GM20431 (cell line): ENCODE results near the gene KLK4.

Experiments used
- in situ Hi-C: fragments of 300-500 bp; cut with MseI, MboI; formaldehyde crosslinking; loops from one replicate; pipeline ENCODE4 v1.15.0; 2020; ENCODE audit warnings: low sequenced_read_pairs; ENCODE audit not compliant: unreplicated experiment

KLK4 gene

DNA sequence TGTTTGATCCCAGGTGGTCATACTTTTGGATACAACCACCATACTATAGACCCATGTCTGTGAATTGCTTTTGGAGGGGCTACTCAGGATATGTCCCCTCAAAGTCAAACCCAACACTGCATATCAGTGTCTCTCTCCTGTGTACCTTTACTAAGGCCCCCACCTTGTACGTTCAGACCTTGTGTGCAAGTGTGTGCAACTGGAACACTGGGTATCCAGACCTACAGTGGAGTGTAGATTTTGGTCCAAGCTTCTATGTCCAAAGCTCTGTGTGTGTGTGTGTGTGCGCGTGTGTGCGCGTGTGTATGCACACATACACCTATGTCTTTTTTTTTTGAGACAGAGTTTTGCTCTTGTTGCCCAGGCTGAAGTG is 20.0 kb downstream of the KLK4 start:
- in situ Hi-C loops, result no loop called here

DNA sequence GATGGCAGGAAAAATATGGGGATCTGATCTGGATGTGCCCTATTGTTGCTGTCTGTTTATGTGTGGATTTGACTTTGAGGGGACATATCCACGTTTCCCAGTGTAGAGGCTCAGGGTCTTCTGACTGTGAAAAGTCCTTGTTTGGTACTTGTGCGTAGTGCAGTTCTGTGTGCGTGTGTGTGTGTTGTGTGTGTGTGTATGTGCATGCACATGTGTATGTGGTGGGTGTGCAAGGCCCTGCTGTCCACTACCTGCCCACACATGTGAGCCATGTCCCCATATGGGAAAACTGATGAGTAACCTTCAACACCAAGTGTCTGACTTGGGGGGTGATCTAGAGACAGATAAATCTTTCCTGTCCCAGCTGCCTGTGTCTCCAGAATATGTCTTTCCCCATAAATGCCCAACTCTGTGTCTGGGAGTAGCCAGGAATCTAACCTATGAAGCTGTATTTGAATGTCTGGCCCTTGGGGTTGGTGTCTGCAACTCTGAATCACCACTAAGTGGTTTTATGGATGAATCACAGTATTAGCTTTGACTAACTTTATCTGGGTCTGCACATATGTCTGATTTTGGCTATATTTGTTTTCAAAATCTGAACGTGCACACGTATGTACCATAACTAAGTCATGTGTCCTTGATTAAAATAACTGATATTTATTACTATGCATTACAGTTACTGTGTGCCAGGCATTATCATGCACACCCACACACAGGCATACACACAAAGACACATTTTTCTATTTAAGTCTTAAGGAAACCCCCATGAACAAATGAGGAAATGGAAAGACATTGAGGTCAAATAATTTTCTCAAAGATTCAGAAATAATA is 20.6 kb downstream of the KLK4 start:
- in situ Hi-C loops, result no loop called here

DNA sequence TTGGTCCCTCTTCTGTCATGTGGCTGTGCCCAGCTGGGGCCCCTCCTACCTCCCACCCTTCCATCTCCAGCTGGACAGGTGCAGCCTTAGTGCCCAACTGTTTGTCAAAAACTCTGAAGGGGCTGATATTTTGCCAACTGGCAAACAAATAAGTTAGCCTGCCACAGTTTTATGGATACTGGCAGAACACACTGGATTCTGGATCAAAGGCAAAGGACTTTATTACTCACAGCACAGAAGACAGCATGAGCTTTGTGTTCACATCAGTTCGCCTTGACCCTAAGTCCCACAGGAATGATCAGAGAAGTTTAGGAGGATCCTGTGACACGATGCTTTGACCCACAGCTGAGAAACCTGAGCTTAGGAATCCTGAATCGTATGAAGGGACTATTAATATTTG is 21.6 kb downstream of the KLK4 start:
- in situ Hi-C loops, result no loop called here

- in situ Hi-C loops, result no loop called here
Measured at GRCh38 chr19:50882188-50882587, 29.0 kb downstream of the KLK4 start.

GRCh38 chr19:50880241-50880640 is 31.0 kb downstream of the KLK4 start:
- in situ Hi-C loops, result no loop called here

GRCh38 chr19:50878851-50879250 is 32.3 kb downstream of the KLK4 start:
- in situ Hi-C loops, result no loop called here

- in situ Hi-C loops, result no loop called here
Measured at GRCh38 chr19:50877338-50877737, 33.9 kb downstream of the KLK4 start.

DNA sequence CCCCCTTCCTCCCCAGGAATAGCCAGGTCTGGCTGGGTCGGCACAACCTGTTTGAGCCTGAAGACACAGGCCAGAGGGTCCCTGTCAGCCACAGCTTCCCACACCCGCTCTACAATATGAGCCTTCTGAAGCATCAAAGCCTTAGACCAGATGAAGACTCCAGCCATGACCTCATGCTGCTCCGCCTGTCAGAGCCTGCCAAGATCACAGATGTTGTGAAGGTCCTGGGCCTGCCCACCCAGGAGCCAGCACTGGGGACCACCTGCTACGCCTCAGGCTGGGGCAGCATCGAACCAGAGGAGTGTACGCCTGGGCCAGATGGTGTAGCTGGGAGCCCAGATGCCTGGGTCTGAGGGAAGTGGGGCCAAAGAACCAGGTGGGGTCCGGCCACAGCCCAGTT is 34.7 kb downstream of the KLK4 start:
- in situ Hi-C loops, result no loop called here

- in situ Hi-C loops, result no loop called here
Measured at GRCh38 chr19:50875795-50876422, 35.3 kb downstream of the KLK4 start.

DNA sequence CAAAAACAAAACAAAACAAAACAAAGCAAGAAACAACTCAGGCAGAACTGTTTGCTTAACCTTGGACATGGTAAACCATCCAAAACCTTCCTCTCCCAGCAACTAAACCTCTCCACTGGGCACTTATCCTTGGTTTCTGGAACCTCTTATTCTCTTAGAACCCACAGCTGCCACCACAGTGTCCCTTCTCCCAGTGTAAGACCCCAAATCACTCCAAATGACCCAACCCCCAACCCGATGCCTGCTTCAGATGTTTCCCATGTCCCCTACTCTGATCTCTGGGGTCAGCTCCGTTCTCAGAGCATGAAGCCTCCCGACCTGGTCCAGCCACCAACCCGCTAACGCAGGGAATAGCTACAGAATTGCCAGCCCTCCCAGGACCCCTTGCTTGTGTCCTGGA is 37.0 kb downstream of the KLK4 start:
- in situ Hi-C loops, result no loop called here

DNA sequence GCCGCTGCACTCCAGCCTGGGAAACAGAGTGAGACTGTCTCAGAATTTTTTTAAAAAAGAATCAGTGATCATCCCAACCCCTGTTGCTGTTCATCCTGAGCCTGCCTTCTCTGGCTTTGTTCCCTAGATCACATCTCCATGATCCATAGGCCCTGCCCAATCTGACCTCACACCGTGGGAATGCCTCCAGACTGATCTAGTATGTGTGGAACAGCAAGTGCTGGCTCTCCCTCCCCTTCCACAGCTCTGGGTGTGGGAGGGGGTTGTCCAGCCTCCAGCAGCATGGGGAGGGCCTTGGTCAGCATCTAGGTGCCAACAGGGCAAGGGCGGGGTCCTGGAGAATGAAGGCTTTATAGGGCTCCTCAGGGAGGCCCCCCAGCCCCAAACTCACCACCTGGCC is 38.1 kb downstream of the KLK4 start, which contains the start of gene KLK2:
KLK2 (plus strand) TSS at position 384 of the 400 bp plus-strand sequence. CDS start 35 bp downstream, outside the sequence.
- in situ Hi-C loops, result no loop called here

GRCh38 chr19:50870417-50871089 is 40.6 kb downstream of the KLK4 start:
- in situ Hi-C loops, result no loop called here

DNA sequence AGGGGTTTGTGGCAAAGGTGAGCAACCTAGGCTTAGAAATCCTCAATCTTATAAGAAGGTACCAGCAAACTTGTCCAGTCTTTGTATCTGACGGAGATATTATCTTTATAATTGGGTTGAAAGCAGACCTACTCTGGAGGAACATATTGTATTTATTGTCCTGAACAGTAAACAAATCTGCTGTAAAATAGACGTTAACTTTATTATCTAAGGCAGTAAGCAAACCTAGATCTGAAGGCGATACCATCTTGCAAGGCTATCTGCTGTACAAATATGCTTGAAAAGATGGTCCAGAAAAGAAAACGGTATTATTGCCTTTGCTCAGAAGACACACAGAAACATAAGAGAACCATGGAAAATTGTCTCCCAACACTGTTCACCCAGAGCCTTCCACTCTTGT is 41.7 kb downstream of the KLK4 start:
- in situ Hi-C loops, result no loop called here

DNA sequence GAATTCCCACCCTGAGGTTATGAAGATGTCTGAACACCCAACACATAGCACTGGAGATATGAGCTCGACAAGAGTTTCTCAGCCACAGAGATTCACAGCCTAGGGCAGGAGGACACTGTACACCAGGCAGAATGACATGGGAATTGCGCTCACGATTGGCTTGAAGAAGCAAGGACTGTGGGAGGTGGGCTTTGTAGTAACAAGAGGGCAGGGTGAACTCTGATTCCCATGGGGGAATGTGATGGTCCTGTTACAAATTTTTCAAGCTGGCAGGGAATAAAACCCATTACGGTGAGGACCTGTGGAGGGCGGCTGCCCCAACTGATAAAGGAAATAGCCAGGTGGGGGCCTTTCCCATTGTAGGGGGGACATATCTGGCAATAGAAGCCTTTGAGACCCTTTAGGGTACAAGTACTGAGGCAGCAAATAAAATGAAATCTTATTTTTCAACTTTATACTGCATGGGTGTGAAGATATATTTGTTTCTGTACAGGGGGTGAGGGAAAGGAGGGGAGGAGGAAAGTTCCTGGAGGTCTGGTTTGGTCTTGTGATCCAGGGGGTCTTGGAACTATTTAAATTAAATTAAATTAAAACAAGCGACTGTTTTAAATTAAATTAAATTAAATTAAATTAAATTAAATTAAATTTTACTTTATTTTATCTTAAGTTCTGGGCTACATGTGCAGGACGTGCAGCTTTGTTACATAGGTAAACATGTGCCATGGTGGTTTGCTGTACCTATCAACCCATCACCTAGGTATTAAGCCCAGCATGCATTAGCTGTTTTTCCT is 49.5 kb downstream of the KLK4 start:
- in situ Hi-C loops, result no loop called here

DNA sequence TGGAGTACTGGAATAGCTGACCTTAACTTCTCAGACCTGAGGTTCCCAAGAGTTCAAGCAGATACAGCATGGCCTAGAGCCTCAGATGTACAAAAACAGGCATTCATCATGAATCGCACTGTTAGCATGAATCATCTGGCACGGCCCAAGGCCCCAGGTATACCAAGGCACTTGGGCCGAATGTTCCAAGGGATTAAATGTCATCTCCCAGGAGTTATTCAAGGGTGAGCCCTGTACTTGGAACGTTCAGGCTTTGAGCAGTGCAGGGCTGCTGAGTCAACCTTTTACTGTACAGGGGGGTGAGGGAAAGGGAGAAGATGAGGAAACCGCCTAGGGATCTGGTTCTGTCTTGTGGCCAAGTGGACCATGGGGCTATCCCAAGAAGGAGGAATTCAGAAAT is 50.2 kb downstream of the KLK4 start:
- in situ Hi-C loops, result no loop called here

DNA sequence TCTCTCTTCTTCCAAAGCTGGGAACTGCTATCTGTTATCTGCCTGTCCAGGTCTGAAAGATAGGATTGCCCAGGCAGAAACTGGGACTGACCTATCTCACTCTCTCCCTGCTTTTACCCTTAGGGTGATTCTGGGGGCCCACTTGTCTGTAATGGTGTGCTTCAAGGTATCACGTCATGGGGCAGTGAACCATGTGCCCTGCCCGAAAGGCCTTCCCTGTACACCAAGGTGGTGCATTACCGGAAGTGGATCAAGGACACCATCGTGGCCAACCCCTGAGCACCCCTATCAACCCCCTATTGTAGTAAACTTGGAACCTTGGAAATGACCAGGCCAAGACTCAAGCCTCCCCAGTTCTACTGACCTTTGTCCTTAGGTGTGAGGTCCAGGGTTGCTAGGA is 51.3 kb downstream of the KLK4 start:
- in situ Hi-C loops, result no loop called here

DNA sequence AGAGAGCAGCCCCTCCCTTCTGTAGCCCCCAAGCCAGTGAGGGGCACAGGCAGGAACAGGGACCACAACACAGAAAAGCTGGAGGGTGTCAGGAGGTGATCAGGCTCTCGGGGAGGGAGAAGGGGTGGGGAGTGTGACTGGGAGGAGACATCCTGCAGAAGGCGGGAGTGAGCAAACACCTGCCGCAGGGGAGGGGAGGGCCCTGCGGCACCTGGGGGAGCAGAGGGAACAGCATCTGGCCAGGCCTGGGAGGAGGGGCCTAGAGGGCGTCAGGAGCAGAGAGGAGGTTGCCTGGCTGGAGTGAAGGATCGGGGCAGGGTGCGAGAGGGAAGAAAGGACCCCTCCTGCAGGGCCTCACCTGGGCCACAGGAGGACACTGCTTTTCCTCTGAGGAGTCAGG is 52.3 kb downstream of the KLK4 start:
- in situ Hi-C loops, result no loop called here

- in situ Hi-C loops, result no loop called here
Measured at GRCh38 chr19:50857366-50857765, 53.8 kb downstream of the KLK4 start.
